ENCODE measurements around the gene CD46.

DNA sequence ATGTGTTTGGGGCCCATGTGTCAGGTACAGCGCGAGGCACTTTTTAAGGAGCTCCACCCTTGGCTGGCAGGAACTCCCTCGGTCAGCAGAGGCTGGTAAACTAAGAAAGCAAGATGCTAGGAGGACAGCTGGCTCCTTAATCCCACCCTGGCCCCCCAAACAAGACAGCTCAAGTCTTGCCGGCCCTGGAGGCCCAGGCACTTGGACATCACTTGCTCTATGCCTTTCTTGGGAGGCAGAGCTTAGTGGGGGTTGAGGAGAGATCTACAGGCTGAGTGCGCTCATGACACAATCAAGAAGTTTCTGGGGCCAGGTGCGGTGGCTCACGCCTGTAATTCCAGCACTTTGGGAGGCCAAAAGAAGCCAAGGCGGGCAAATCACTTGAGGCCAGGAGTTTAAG is 80.9 kb downstream of the CD46 start:
- TF ChIP-seq, protein P1, sequence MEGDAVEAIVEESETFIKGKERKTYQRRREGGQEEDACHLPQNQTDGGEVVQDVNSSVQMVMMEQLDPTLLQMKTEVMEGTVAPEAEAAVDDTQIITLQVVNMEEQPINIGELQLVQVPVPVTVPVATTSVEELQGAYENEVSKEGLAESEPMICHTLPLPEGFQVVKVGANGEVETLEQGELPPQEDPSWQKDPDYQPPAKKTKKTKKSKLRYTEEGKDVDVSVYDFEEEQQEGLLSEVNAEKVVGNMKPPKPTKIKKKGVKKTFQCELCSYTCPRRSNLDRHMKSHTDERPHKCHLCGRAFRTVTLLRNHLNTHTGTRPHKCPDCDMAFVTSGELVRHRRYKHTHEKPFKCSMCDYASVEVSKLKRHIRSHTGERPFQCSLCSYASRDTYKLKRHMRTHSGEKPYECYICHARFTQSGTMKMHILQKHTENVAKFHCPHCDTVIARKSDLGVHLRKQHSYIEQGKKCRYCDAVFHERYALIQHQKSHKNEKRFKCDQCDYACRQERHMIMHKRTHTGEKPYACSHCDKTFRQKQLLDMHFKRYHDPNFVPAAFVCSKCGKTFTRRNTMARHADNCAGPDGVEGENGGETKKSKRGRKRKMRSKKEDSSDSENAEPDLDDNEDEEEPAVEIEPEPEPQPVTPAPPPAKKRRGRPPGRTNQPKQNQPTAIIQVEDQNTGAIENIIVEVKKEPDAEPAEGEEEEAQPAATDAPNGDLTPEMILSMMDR (IDR thresholded peaks at IDR 0.05; ENCODE audit: insufficient read depth, low read length, poor library complexity, severe bottlenecking) = no peak
- TF ChIP-seq EZH2phosphoT487 (conservative IDR thresholded peaks at IDR 0.05; ENCODE audit: low read length) = no peak

Data from SU-DHL-6 (cell line).